NOMO-1 (cell line): Measurements from ENCODE around the gene SPPL2C.

Source experiments
- DNase-seq, 2 experiments: peaks; one replicate each; lab custom pipeline; 2025; ENCODE audit not compliant: unreplicated experiment in 2 of 2; lab: John Stamatoyannopoulos, UW

SPPL2C gene

GRCh38 chr17:45828582-45829133 lies 16.0 kb upstream of the SPPL2C start:
- DNase-seq: no peak

GRCh38 chr17:45833920-45834319 lies 10.8 kb upstream of the SPPL2C start:
- DNase-seq: no peak

GRCh38 chr17:45834471-45835396 lies 9.9 kb upstream of the SPPL2C start:
- no peak for DNase-seq

- no peak for DNase-seq
Measured at GRCh38 chr17:45835481-45835880, 9.2 kb upstream of the SPPL2C start.

GRCh38 chr17:45836047-45837044 lies 8.3 kb upstream of the SPPL2C start:
- no peak for DNase-seq

- DNase-seq: no peak
Measured at GRCh38 chr17:45837187-45837586, 7.5 kb upstream of the SPPL2C start.

- no peak for DNase-seq
Measured at GRCh38 chr17:45837603-45838002, 7.1 kb upstream of the SPPL2C start.

- no peak for DNase-seq
Measured at GRCh38 chr17:45838751-45839295, 5.9 kb upstream of the SPPL2C start.

GRCh38 chr17:45839442-45839841 lies 5.2 kb upstream of the SPPL2C start:
- DNase-seq: no peak

GRCh38 chr17:45841186-45841585 lies 3.5 kb upstream of the SPPL2C start:
- DNase-seq: no peak

GRCh38 chr17:45841883-45842525 lies 2.7 kb upstream of the SPPL2C start:
- no peak for DNase-seq

GRCh38 chr17:45843722-45844121 lies 959 bp upstream of the SPPL2C start:
- DNase-seq: no peak

GRCh38 chr17:45845376-45846185 lies 900 bp downstream of the SPPL2C start:
- DNase-seq: no peak

GRCh38 chr17:45846223-45846622 lies 1.5 kb downstream of the SPPL2C start:
- DNase-seq: no peak

- DNase-seq: no peak
Measured at GRCh38 chr17:45846646-45847045, 2.0 kb downstream of the SPPL2C start.

GRCh38 chr17:45847101-45847500 lies 2.4 kb downstream of the SPPL2C start:
- no peak for DNase-seq

GRCh38 chr17:45847747-45848146 lies 3.1 kb downstream of the SPPL2C start:
- DNase-seq: no peak

GRCh38 chr17:45848405-45848804 lies 3.7 kb downstream of the SPPL2C start:
- no peak for DNase-seq

- DNase-seq: no peak
Measured at GRCh38 chr17:45848868-45849535, 4.3 kb downstream of the SPPL2C start.
